Progenitor cell of endocrine pancreas (in vitro differentiated cells): ENCODE measurements around the gene IL17REL. TPM values are rescaled to one million over a fixed set of nuclear protein-coding genes. Genes with fewer than 3 reads are reported as not detected.

Experiments
- DNase-seq: peaks from one replicate; pipeline ENCODE4 v3.0.0; 2021; ENCODE audit warnings: low spot score; ENCODE audit not compliant: unreplicated experiment
- H3K27ac Mint-ChIP-seq: 2 replicates; pipeline ENCODE4 v1.8.0; 2021; ENCODE audit warnings: mild to moderate bottlenecking, moderate library complexity, mixed read lengths
- H3K27me3 Mint-ChIP-seq: 2 replicates; pipeline ENCODE4 v1.8.0; 2021; ENCODE audit warnings: mixed read lengths
- H3K36me3 Mint-ChIP-seq: 2 replicates; pipeline ENCODE4 v1.8.0; 2022; ENCODE audit warnings: mixed read lengths; ENCODE audit not compliant: insufficient read depth
- H3K4me1 Mint-ChIP-seq: 2 replicates; pipeline ENCODE4 v1.8.0; 2021; ENCODE audit warnings: low read depth, mixed read lengths
- H3K4me3 Mint-ChIP-seq: 2 replicates; pipeline ENCODE4 v1.8.0; 2021; ENCODE audit warnings: low read depth, mild to moderate bottlenecking, moderate library complexity, mixed read lengths
- H3K9me3 Mint-ChIP-seq: 2 replicates; pipeline ENCODE4 v1.8.0; 2021; ENCODE audit warnings: low read depth, mixed read lengths
- CTCF ChIP-seq: fragments of 200-600 bp; sonication (generic); IDR thresholded peaks from one replicate; pipeline ENCODE4 v1.5.0; 2021; ENCODE audit warnings: antibody characterized with exemption, mild to moderate bottlenecking; ENCODE audit not compliant: unreplicated experiment
- total RNA-seq: library from RNA; stranded (reverse); gene quantifications from 2 replicates; pipeline ENCODE4 v1.2.1, GENCODE V29; 2021

Gene IL17REL
- total RNA-seq, 1 donor from 2014 or later = 0.10 TPM

GRCh38 chr22:49996119-49996517 lies 16.4 kb downstream of the IL17REL start:
- Mint-ChIP-seq H3K36me3 (no peaks in the 10 kb centered on the region), H3K4me1 (no peaks in the 10 kb centered on the region), H3K4me3 (no peak overlapping the region), H3K9me3 (peaks cover 6% of the 10 kb centered on the region), H3K27ac (no peak overlapping the region), H3K27me3 (peaks cover 25% of the 10 kb centered on the region)
- DNase-seq = no peak
- TF ChIP-seq CTCF = no peak

GRCh38 chr22:49995361-49996118 lies 17.0 kb downstream of the IL17REL start:
- Mint-ChIP-seq H3K4me1 (no peaks in the 10 kb centered on the region), H3K4me3 (no peak overlapping the region), H3K9me3 (peaks cover 10% of the 10 kb centered on the region), H3K27me3 (peaks cover 23% of the 10 kb centered on the region), H3K27ac (no peak overlapping the region), H3K36me3 (no peaks in the 10 kb centered on the region)
- TF ChIP-seq CTCF = no peak
- DNase-seq = no peak

- no peaks in the 10 kb centered on the region for H3K36me3 Mint-ChIP-seq
- TF ChIP-seq CTCF = no peak
Observed at GRCh38 chr22:49995041-49995360, 17.6 kb downstream of the IL17REL start.

GRCh38 chr22:49994361-49995040 lies 18.1 kb downstream of the IL17REL start:
- H3K36me3 Mint-ChIP-seq = no peaks in the 10 kb centered on the region
- peaks cover 10% of the 10 kb centered on the region for H3K9me3 Mint-ChIP-seq
- H3K4me3 Mint-ChIP-seq = no peak overlapping the region
- TF ChIP-seq CTCF = no peak
- DNase-seq = no peak
- H3K27me3 Mint-ChIP-seq = peaks cover 23% of the 10 kb centered on the region
- H3K4me1 Mint-ChIP-seq = no peaks in the 10 kb centered on the region
- H3K27ac Mint-ChIP-seq = no peak overlapping the region

More at GRCh38 chr22:49995041-49995360, 17.6 kb downstream of the IL17REL start:
- DNase-seq = no peak
- Mint-ChIP-seq H3K27ac (no peak overlapping the region), H3K4me3 (no peak overlapping the region), H3K27me3 (peaks cover 23% of the 10 kb centered on the region), H3K9me3 (peaks cover 10% of the 10 kb centered on the region), H3K4me1 (no peaks in the 10 kb centered on the region)

- TF ChIP-seq CTCF = no peak
- peaks cover 12% of the 10 kb centered on the region for H3K9me3 Mint-ChIP-seq
- H3K27ac Mint-ChIP-seq = no peak overlapping the region
- no peaks in the 10 kb centered on the region for H3K36me3 Mint-ChIP-seq
- H3K4me1 Mint-ChIP-seq = no peaks in the 10 kb centered on the region
- H3K27me3 Mint-ChIP-seq = peaks cover 19% of the 10 kb centered on the region
- DNase-seq = no peak
- no peak overlapping the region for H3K4me3 Mint-ChIP-seq
Observed at GRCh38 chr22:49993649-49994360, 18.8 kb downstream of the IL17REL start.
